Islet of Langerhans (tissue), 1 donor: ENCODE data around the gene PHF11.
"Not testable (repeated sequence)": the region's sequence is repeated elsewhere in the genome, so short reads cannot be mapped to it uniquely, and the experiment has no call there.

Experiments used
- FAIRE-seq: peaks from one replicate; lab custom pipeline; 2011; peaks lifted over from hg19 to GRCh38; lab: Jason Lieb, UNC

Gene PHF11

DNA sequence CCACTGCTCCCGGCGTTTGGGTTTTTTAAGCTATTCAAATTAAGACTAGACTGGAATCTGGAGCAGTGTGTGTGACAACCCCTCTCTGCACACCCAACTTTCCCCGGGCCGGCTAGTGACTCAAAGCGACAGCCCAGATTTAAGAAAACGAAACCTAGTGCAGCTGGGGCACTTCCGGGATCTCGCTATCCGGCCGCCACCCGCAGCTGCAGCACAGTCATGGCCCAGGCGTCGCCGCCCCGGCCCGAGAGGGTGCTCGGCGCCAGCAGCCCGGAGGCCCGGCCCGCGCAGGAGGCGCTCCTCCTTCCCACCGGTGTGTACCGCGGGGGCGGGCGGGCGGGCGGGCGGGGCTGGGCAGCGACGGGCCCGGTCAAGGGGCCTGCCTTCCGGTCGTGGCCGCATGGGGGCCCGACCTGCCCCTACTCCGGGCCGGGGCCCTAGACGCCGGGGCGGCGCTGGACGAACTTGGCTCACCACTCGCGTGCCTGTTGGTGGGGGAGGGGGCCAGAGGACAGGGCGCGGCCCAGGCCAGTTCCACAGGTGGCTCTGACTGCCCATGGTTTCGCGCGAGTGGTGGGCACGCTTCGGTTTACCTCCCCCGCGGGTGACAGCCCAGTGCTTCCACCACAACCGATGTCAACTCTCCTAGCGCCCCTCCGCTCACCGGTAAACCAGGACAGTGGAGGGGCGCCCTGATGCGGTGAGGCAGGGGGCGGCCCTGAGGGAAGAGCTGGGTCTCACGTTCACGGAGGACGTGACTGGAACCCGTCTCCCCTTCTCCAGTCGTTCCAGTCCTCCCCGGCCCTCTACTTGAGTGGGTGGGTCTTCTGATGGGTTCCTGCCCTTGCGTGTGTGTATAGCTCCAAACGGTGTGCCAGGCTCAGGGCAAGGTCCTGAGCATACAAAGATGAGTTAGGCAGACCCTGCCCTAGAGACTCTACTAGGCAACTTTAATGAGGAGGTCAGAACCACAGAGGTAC is at the start of gene PHF11:
PHF11 (plus strand) TSS at position 171 of the 980 bp plus-strand sequence; CDS start at position 220, 49 bp downstream.
- FAIRE-seq: no peak

DNA sequence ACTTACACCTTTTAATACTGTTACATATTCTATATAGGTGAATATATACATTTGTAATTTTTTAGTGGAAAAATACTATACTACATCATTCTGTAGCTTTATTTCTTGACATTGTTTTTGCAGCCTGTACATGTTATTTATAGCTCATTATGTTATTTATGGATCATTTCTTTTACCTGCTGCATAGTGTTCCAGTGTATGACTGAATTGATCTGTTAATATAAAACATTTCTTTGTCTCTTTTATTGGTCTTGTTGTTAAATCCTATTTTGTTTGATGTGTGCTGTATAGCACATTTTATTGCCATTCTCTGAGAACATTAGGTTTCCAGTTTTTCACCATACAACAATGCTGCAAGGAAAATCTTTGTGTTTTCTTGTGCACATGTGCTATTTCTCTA is 49.3 kb upstream of the PHF11 start:
- peak; percentile 41 for FAIRE-seq

DNA sequence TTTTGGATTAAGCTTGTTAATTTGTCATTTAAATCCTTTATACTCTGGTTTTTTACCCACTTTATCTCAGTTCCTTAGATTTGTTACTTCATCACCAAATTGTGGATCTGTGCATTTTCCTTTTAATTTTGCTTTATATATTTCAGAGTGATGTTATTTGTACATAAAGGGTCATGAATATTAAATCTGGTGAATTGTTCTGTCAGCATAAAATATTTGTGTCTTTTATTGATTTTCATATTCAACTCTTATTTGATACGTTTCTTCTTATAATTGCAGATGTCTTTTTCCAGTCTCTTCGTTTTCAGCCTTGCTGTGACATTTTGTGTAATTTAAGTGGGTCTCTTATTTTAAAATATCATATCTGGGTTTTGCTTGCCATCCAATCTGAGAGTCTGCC is 47.0 kb upstream of the PHF11 start:
- FAIRE-seq: peak; percentile 17

DNA sequence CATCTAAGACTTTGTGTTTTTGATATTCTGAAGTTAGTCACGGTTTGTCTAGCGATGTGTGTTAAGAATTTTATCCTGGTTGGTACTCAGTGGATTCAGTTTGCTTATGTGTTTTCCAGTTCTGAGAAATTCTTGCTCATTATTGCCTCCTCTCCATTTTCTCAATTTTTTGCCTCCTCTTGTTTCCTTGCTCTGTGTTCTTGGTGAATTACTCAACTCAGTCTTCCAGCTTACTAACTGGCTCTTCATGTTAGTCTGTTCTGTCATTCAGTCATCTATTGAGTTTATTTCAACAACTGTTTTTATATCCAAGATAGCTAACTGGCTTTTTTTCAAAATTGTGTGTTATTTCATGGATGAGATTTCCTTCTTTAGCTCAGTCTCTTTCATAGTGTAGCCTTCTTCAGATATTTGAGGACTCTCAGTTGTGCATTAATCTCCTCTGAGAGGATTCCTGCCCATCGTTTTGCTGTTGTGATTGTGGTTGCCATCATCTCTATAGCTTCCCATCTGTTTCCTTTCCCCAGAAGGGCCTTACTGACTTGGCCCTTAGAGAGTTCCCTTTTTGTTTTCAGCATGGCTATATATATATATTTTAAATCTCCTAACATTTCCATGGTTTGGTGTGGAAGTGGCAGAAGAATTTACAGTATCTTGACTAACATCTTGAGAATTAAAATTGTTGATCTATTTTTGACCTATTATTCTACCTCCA is 45.5 kb upstream of the PHF11 start:
- no peak for FAIRE-seq

DNA sequence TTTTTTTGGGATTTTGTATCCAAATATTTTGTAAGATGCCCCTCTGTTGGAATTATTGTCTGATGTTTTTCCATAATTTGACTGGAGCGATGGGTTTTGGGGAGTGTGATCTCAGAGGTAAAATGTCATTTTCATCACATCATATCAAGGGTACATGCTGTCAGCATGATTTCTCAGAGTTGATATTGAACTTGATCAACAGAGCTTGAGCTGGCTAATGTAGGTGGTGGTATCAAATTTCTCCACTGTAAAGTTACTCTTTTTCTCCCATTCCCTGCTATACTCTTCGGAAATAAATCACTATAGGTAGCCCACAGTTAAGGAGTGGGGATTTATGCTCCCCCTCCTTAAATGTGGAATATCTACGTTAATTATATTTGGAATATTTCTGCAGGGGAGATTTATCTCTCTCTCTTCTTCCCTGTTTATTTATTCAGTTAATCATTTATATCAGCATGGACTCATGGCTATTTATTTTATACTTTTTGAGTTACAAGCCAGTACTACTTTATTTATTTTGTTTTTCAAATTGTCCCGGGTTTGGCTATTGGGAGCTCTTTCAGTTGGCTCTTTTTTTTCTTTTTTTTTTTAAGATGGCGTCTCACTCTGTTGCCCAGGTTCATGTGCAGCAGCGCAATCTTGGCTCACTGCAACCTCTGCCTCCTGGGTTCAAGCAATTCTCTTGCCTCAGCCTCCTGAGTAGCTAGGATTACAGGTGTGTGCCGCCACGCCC is 42.9 kb upstream of the PHF11 start:
- FAIRE-seq: no peak

DNA sequence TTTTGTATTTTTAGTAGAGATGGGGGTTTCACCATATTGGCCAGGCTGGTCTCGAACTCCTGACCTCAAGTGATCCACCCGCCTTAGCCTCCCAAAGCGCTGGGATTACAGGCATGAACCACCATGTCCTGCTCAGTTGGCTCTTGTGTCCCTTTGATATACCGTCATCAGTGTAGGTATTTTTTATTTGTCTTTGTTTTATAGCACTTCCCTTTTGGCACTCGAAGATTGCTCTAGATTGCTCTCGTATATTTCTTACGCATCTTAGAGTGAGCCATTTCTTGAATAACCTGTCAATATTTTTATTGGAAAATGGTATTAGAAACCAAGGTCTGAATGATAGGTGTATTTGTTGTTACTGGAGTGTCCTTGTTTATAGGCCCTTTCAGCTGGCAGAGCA is 42.3 kb upstream of the PHF11 start:
- FAIRE-seq: no peak

DNA sequence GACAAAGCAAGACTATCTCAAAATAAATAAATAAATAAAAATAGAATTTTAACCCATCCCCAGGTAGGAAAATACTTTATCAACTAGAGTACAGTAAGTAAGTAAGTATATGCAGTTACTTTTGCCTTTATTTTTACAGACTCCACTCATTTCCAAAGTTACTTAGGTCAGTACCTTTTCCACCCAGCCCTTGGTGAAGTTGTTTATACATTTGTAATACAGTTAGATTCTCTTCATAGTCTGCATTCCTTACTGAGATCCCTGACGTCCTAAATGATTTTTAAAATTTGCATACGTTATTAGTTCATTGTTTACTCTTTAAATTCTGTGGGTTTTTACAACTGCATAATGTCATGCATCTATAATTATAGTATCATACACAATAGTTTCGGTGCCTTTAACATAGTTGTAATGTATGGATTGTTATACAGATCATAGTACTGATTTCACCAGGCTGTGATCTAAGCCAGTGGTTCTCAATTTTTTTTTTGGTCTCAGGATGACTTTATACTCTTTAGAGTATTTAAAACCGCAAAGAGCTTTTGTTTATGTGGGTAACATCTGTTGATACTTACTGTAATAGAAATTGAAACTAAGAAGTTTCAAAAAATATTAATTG is 41.3 kb upstream of the PHF11 start:
- FAIRE-seq: peak; percentile 86

DNA sequence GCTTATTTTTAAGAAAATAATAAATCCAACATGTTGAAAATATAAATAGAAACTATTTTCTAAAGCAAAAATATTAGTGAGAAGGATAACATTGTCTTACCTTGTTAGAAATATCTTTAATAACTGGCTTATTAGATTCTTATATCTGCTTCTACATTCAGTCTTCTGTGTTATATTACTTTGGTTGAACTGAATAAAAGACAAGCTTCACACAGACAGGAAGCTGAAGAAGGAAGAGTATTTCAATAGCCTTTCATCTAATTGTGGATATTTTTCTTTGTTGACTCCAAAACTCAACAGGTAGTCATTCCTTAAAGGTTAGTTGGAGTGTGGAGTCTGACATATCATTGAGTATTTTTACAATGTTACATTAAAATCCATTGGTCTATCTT is 40.8 kb upstream of the PHF11 start:
- FAIRE-seq: no peak

DNA sequence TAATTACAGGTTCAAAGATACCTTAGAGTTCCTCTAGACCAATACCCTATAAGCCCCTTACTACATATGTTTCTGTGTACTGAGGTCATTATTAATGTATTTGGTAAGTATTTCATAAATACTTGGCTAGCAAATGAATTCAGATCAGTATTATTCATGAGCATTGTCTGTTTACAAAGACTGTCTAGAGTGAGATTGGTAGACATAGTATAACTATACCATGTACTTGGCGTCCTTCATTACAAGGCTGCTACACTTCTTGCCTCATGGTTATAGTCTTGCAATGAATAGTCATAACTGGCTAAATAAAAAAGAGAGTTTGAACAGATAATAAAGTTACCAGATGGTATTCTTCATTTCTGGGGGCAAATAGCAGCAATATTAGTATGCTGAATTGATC is 39.6 kb upstream of the PHF11 start:
- no peak for FAIRE-seq

DNA sequence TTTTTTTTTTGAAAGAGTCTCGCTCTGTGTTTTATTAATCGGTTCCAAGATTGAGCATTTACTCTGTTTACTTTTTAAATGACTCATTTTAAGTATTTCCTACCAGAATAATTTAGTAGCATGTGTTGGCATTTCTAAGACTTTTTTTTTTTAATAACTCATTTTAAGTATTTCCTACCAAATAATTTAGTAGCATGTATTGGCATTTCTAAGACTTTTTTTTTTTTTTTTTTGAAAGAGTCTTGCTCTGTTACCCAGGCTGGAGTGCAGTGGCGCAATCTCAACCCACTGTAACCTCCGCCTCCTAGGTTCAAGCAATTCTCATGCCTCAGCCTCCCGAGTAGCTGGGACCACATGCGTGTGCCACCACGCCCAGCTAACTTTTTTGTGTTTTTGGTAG is 38.5 kb upstream of the PHF11 start:
- FAIRE-seq: peak; percentile 78

DNA sequence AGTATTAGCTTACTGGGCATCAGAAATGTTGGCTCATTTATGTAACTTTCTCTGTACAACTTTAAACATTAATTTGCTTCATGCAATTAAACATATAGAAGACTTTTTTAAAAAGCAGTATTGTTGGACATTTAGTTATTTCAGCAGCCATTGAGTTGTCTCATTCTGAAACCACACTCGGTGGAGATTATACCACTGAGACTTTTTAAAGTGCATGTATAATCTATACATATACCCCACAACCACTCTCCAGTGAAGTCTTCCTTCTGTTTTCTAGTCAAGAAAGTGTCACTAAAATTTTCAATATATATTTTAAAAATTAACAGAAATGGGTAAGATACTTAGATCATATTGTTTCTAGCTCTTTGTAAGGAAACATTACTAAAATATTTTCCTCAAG is 36.2 kb upstream of the PHF11 start:
- FAIRE-seq: no peak

DNA sequence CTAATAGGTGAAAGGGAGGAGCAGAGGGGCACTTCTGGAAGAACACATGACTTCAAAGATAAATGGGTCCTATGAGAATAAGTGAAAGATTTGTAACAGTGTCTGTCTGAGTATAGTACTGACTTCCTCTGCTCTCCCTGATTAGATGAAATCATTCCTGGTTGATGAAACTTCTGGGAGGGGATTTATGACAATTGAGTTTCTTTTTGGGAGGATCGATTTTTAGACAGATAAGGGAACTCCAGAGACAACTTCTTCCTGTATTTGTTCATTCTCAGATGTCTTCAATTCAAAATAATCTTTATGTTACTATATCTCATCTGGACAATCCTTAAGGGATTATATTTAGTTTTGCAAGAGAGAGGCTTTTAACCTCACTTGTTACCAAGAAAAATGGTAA is 31.7 kb upstream of the PHF11 start:
- no peak for FAIRE-seq

DNA sequence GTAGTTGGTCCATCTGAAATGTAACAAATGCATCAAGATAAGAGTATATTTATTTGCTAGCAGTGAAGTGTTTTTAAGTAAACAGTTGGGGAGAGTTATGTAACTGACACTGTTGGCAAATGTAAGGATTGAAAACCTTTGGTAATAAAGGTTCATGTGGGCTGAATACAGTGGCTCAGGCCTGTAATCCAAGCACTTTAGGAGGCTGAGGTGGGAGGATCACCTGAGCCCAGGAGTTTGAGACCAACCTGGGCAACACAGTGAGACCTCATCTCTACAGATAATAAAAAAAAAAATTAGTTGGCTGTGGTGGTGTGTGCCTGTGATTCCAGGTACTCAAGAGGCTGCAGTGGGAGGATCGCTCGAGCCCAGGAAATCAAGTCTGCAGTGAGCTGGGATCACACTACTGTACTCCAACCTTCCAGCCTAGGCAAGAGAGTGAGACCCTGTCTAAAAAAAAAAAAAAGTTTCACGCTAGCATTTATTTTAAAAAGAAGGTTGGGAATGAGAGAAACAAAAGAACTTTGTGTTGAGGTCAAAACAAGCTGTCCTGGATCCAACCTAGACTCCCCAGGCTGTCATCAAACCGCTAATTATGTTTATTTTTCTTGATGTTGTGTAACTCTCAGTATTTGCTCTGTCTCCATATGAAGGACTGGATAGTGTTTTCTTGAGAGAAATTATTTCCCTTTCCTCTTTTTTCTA is 31.0 kb upstream of the PHF11 start:
- no peak for FAIRE-seq

DNA sequence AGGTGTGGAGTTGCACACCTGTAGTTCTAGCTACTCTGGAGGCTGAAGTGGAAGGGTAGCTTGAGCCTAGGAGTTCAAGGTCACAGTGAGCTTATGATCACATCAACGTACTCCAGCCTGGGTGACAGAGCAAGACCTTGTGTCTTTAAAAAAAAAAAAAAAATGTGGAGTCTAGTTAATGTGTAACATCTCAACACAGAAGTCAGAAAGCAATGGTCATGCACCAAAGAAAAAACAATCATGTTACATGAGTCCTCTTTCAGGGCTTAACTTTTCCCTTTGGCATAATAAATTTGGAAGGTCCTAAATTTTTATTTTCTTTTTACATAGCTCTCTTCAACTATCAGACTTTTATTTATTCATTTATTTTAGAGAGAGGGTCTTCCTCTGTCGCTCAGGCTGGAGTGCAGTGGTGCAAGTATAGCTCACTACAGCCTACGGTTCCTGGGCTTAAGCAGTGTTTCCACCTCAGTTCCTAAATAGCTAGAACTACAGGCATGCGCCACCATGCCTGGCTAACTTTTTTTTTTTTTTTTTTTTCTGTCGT is 29.4 kb upstream of the PHF11 start:
- FAIRE-seq: peak; percentile 61

DNA sequence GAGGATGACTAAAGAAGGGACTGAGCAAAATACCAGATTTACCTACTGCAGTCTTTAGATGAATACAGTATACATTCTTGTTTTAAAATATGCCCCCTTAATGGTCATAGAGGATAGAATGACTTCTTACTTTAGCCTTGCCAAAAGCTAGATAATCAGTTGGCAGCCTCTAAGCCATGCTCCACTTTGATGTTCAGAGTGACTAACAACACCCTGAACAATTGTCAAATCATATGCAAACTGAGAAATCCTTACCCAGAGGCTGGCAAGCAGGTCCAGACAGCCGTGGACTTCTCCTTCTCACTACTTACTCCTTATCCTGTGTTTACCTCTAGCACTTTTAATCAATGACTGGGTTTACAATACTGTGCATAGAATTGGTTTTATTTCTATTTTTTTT is 23.6 kb upstream of the PHF11 start:
- FAIRE-seq: no peak

DNA sequence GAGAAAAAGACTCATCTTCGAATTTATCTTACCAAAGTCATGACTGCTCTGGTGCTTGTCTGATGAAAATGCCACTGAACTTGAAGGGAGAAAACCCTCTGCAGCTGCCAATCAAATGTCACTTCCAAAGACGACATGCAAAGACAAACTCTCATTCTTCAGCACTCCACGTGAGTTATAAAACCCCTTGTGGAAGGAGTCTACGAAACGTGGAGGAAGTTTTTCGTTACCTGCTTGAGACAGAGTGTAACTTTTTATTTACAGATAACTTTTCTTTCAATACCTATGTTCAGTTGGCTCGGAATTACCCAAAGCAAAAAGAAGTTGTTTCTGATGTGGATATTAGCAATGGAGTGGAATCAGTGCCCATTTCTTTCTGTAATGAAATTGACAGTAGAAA is 19.2 kb upstream of the PHF11 start:
- no peak for FAIRE-seq

DNA sequence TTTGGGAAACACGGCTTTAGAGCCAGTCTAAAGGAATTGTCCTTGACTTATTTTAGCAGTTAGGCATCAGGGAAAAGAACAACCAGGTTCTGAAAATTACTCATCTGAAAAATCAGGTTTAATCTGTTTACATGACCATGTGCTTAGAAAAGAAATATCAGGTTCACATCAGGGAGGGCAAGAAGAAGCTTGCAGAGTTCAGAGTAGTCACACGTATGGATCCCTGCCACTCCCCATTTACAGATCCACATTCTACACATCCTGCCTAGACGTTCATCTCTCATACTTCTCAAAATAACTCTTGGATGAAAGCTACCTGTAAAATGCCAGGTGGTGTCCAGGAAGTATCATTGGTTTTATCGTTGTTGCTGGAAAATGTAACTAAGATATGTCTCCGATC is 14.0 kb upstream of the PHF11 start:
- FAIRE-seq: no peak

DNA sequence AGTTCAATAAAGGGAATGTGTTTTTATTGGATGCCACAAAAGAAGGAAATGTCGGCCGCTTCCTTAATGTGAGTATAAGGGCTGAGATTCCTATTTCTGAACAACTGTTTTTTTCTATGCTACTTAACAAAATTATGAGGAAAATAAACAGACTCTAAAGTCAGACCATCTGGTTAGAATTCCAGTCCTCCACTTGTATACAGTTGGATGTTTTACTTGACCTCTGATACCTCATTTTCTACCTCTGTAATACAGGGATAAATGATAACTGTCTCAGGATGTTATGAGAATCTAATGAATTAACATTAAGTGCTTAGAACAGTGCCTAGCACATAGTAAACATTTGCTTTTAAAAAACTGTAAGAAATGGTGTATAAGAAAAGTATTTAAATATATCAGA is 7.2 kb upstream of the PHF11 start:
- peak; percentile 38 for FAIRE-seq

DNA sequence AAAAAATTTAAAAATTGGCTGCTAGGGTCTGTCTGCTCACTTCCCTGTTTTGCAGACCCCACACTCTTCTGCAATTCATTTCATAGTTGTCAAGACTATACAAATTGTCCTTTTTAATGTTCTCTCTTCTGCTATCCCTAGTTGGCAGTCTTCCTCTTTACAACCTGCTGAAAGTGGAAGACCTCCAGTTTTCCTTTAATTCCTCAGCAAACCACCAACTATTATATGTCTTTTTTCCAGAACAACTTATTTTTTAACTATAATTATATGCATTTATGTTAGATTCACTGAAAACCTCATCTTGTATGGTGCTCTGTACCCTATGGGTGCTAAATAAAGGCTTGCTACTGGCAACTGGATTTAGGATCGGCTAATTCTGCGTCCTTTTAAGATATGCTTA is 1.1 kb upstream of the PHF11 start:
- no peak for FAIRE-seq

DNA sequence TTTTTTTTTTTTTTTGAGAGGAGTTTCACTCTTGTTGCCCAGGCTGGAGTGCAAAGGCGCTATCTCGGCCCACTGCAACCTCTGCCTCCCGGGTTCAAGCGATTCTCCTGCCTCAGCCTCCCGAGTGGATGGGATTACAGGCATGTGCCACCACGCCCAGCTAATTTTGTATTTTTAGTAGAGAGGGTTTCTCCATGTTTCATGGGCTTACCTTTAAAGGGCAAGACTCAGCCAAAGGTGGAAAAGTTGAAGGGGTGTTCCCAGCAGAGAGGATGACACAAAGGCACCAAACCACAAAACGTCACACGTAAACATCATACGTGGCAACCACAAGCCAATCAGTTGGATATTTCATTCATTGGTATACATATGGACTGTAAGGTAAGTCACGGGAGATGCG is 1.1 kb downstream of the PHF11 start:
- FAIRE-seq: not testable (repeated sequence)

DNA sequence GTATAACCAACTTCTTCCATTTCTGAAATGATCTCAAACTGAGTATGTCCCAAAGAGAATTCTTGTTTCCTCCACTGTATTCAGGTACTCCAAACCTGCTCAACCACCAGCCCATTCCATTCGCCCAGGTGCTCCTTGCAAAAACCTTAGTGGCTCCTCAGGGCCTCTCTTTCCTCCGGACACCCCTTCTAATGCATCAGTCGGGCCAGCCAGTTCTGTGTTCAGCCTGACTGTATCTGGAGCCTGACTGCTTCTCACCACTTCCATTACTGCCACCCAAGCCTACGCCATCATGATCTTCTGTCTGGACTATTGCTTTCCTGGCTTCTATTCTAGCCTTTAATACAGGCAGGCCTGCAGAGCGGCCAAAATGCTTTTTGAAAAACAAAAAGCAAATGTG is 1.5 kb downstream of the PHF11 start:
- FAIRE-seq: no peak
